NCI-H2196 treated with DMSO at 0.1 percent for 48 hours (cell line): ENCODE data around the gene ACACB.

Experiments used
- DNase-seq: peaks from one replicate; lab custom pipeline; 2025; ENCODE audit not compliant: unreplicated experiment; lab: John Stamatoyannopoulos, UW

ACACB gene

GRCh38 chr12:109115758-109116610, at the start of gene ACACB:
ACACB (plus strand) TSS chr12:109116587; CDS start chr12:109139406, 22,819 bp downstream.
- no peak for DNase-seq

- DNase-seq: no peak
Observed at GRCh38 chr12:109069307-109070271, 46.8 kb upstream of the ACACB start.

GRCh38 chr12:109074866-109075265, 41.5 kb upstream of the ACACB start:
- no peak for DNase-seq

- DNase-seq: no peak
Observed at GRCh38 chr12:109082751-109083150, 33.6 kb upstream of the ACACB start.

- DNase-seq: no peak
Observed at GRCh38 chr12:109084425-109084824, 32.0 kb upstream of the ACACB start.

GRCh38 chr12:109085590-109085989, 30.8 kb upstream of the ACACB start:
- no peak for DNase-seq

- DNase-seq: no peak
Observed at GRCh38 chr12:109087250-109087649, 29.1 kb upstream of the ACACB start.

GRCh38 chr12:109088818-109089217, 27.6 kb upstream of the ACACB start:
- no peak for DNase-seq

- no peak for DNase-seq
Observed at GRCh38 chr12:109089683-109090082, 26.7 kb upstream of the ACACB start.

GRCh38 chr12:109092497-109093021, 23.8 kb upstream of the ACACB start:
- DNase-seq: no peak

- peak; percentile 84 for DNase-seq
Observed at GRCh38 chr12:109093022-109093918, 23.1 kb upstream of the ACACB start, which contains the start of gene ALKBH2. ALKBH2 (minus strand) TSS chr12:109093472; CDS start chr12:109092786, 686 bp downstream.

GRCh38 chr12:109097140-109097434, 19.3 kb upstream of the ACACB start:
- DNase-seq: no peak

- peak; percentile 94 for DNase-seq
Observed at GRCh38 chr12:109097435-109098182, 18.8 kb upstream of the ACACB start, which contains the start of gene UNG. UNG (plus strand) TSS chr12:109097597; CDS start chr12:109097680, 83 bp downstream.

GRCh38 chr12:109098183-109098604, 18.2 kb upstream of the ACACB start:
- no peak for DNase-seq

GRCh38 chr12:109098651-109099050, 17.7 kb upstream of the ACACB start:
- DNase-seq: no peak

- no peak for DNase-seq
Observed at GRCh38 chr12:109099431-109100020, 16.9 kb upstream of the ACACB start.

- DNase-seq: no peak
Observed at GRCh38 chr12:109100741-109101140, 15.6 kb upstream of the ACACB start.

- no peak for DNase-seq
Observed at GRCh38 chr12:109102491-109102890, 13.9 kb upstream of the ACACB start.

- no peak for DNase-seq
Observed at GRCh38 chr12:109105176-109105575, 11.2 kb upstream of the ACACB start.
